Activated CD8-positive, alpha-beta memory T cell treated with anti-CD3 and anti-CD28 coated beads for 1 hour (primary cell): ENCODE results near the gene QTRT2.

ENCODE experiments used
- DNase-seq, 2 donors: peaks; one replicate each; pipeline ENCODE4 v3.0.0-alpha.2; 2020; ENCODE audit warnings: low read depth in 1 of 2; ENCODE audit errors: extremely low read depth in 1 of 2

Gene QTRT2

DNA sequence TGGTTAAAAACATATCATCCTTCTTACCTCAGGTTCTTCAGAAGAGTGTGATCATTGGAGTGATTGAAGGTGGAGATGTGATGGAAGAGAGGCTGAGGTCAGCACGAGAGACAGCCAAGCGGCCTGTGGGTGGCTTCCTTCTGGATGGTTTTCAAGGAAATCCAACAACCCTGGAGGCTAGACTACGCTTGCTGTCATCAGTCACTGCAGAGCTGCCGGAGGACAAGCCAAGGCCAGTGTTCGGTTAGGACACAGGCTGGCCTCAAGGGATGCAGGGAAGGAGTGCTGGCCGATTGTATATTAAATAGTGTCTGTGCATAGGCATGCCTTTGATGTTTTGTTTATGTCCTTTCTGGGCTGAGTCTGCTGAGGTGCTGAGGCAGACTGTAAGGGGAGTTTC is 20.2 kb downstream of the QTRT2 start:
- DNase-seq: no peak

DNA sequence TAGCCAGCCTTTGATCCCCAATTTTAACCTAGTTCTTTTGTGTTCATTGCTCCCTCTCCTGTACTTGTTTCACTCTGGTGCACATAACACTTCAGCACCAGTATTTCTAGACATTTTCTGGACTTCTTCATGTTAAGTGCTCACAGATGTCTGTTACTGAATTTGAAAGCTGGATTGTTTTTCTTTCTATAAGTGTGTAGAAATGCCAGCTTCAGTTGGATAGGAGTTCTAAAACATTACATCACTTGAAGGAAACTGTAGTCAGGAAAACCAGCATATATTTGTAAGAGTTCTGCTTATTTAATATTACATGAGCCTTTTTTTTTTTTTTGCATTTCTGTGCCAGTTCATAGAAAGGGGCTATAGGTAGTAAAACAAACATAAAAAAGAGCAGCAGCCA is 21.6 kb downstream of the QTRT2 start:
- DNase-seq: no peak

DNA sequence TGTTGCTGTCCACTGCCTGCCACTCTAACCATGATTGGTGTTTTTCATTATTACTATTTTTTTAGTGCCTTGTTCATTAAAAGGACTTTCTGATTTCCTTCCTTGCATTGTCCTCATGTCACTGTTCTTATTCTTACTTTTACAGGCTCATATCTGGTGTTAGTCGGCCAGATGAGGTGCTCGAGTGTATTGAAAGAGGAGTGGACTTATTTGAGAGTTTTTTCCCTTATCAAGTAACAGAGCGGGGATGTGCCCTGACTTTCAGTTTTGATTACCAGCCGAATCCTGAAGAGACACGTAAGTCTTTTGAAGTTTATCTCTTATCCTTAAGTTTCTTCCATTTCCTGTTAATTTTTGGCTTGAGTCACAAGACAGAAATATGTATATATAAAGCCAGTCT is 23.2 kb downstream of the QTRT2 start:
- DNase-seq: no peak

DNA sequence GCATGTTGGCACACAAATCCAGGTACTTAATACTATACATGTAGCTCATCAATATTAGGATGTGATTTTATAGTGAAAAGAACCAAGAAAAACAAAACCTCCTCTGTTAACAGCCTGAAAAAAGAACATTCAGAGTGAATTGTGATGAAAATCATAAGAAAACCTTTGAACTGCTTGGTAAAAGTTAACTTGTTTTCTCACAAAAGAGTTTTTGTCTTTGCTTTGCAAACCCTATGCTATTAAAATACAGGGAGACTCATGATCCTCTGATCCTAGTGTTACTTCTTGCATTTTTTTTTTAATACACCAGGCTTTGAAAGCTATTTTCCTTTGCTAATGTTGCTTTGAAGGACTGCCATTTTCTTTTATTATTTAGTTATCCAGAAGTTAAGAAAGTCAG is 23.7 kb downstream of the QTRT2 start:
- no peak for DNase-seq

DNA sequence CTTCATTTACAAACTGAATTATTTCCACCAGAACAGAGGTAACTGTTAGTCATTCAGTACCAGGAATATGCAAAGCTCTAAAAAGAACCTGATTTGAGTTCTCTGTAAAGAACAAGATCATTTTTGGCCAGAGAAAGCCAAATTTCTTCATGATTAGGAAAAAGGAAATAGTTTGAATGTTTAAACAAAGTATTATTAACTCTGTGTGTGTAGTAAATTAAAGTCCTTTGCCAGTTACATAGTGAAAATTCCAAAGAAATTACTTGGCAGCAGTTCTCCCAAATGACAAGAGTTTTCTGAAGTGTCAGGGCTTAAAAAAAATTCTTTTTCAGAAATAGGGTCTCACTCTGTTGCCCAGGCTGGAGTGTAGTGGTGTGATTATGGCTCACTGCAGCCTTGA is 24.5 kb downstream of the QTRT2 start:
- DNase-seq: no peak

DNA sequence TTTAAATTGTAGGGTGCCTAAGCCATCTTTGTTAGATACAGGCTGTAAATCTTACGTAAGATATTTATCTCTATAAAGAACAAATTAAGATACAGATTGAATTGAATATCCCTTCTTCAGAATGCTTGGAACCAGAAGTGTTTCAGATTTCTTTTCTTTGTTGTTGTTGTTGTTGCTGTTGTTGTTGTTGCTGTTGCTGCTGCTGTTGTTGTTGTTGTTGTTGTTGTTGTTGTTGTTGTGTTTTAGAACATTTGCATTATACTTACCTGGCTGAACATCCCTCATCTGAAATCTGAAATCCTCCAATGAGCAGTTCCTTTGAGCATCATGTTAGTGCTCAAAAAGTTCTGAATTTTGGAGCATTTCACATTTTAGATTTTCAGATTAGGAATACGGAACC is 26.6 kb downstream of the QTRT2 start:
- no peak for DNase-seq

DNA sequence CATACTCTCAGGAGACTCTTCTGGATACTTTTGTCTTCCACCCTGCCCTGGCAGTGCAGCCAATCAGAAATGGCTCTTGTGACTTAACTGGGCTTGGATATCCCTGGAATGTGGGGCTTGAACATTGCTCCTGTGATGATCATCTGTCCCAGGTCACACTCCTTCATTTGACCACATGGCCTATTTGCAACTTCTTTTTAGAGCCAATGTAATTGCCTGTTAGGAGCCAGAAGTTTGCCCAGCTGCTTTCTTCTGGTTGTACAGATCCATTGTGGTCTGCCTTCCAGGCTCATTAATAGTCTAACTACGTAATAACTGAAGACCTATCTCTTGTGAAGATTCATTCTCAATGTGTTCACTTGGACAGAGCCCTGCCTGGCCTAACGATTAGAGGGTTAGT is 29.8 kb downstream of the QTRT2 start:
- DNase-seq: no peak

DNA sequence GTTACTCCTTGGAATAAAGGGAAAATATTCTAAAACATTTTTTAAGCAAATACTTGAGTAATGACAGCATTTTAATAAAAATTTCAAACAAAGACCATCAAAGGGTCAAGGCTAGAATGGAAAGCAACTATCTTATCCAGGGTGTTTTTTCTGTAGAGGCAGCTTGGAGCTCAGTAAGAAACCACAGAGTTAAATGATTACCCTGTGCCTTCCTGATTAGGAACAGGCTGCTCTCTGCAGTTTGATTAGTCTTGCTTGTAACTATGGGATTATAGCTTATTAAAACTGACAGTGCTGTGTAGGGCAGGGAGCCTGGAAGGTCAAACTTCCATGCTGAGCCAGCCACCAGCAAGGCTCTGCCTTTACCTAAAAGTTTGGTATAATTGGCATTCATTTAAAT is 33.1 kb downstream of the QTRT2 start:
- no peak for DNase-seq

DNA sequence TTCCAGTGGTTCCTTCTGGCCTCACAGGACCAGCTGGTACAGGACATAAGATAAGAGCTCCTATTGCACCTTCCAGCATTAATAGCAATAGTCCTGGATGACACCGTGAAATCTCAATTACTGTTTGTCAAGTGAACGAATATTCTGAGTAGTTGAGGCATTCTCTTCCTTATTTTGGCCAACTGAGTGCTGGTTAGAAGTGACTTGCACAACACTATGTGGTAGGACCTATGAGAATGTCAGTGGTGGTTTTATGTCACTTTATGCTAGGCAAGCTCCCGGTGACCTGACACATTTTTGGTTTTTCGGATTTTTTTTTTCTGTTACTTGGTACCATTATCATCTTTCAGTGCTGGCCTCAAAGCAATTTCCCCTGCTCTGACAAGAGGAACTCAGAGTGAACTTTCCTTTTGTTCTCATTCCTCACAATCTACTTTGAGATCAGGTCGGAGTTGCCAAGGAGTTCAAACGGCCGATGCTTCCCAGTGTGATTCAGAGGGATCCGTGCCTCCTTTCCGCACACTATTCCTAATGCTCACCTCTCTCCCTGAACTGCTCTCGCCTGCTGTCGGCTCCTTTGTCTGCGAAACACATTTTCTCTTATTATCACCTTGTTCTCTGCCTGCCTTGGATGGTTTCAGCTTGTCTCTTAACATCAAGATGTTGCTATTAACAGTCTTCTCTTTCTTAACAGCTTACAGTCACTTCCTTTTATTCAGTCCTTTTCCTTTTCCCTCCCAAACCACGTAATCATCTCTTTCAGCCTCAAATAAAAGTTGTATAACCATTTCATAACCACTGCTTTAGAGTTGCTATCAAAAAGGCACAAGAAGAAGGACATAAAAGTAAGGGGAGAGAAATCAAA is 35.8 kb downstream of the QTRT2 start:
- no peak for DNase-seq

DNA sequence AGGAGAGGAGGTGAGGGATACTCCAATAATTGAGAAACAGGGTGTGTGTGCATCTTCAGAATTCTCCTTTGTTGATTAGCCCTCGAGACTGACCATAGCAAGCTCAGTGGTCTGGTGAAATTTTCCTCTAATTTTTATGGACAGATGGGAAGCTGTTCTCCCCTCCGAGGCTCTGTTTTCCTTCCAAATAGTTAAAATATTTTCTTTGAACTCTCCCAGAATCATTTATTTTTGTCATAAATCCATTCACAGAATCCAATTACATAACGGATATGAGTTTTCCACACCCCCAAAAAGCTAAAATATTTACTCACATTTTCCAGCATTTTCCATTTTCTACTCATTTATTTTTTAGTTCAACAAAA is 36.5 kb downstream of the QTRT2 start:
- no peak for DNase-seq

DNA sequence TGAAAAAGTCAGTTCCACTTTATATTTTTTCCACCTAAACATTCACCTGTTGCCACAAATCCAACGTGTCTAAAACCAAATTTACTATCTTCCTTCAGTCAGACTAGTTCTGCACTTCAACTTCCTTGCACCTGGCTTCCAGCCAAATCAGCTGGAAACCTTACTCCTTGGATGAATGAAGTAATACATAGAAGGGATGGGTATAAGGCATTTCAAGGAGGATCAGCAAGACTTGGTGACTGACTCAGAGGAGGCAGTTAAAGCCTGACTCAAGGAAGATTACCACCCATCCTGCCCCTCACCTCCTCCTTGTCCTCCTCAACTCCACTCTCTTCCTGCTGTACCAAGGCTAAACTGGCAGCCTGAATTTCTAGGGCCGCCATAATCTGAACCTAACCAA is 37.1 kb downstream of the QTRT2 start:
- DNase-seq: no peak

DNA sequence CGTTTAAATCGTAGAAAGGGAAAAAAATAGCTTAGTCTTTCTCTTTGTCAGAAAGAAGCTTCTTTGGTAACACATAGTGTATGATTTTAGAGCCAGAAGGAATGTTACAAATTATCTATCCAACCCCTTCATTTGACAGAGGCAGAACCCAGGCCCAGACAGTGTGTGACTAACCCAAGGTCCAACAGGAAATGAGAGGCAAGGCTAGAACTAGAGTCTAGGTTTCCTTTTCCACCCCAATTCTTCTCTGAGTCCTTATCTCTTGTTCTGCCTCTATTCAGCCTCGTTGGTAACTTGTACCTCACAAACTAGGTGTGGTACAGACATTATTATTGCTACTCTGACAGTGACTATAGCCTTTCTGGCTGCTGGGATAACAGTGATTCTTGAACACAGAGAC is 39.3 kb downstream of the QTRT2 start:
- no peak for DNase-seq

DNA sequence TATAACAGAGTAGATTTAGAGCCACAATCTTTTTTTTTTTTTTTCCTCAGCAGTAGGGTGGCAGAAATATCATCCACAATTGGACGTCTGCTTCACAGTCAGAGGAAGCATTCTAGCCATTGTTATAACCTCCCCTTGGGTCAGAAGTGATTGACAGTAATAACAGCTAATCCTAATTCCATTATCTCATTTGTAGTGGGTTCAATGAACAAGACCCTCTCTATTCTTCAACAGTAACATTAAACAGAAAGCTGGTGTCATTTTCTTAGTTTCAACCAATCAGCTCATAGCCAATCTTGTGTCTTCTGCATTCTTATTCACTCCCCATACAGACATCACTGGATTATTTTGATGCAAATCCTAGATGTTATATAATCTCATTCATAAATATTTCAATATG is 44.6 kb downstream of the QTRT2 start:
- no peak for DNase-seq

DNA sequence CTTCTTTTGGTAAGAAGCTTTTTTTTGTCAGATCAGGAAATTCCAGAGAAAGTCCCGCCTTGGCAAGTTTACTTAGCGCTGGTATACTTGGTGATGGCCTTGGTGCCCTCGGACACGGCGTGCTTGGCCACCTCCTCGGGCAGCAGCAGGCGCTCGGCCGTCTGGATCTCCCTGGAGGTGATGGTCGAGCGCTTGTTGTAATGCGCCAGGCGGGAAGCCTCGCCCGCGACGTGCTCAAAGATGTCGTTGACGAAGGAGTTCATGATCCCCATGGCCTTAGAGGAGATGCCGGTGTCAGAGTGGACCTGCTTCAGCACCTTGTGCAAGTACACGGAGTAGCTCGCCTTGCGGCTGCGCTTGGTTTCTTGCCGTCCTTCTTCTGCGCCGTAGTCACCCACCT is 46.6 kb downstream of the QTRT2 start:
- no peak for DNase-seq

DNA sequence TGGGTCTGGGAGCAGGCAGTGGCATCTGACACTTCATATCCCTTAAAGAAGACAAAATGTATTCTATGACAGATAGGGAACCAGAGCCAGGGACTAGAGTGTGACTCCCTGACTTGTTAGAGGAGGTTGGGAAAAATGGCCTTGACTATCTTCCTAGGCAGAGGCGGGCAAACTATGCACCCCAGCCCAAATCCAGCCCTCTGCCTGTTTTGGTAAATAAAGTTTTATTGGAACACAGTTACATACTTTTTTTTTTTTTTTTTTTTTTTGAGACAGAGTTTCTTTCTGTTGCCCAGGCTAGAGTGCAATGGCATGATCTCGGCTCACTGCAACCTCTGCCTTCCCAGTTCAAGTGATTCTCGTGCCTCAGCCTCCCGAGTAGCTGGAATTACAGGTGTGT is 47.3 kb downstream of the QTRT2 start:
- DNase-seq: no peak

DNA sequence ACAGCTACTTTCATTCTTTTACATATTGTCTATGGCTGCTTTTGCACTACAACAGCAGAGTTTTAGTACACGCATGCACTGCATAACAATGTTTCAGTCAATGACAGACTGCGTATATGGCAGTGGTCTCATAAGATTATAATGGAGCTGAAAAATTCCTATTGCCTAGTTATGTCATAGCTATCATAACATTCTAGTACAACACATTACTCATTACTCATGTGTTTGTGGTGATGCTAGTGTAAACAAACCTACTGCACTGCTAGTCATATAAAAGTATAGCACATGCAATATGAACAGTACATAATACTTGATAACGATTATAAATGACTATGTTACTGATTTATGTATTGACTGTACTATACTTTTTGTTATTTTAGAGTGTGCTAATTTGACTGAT is 47.9 kb downstream of the QTRT2 start:
- DNase-seq: no peak

DNA sequence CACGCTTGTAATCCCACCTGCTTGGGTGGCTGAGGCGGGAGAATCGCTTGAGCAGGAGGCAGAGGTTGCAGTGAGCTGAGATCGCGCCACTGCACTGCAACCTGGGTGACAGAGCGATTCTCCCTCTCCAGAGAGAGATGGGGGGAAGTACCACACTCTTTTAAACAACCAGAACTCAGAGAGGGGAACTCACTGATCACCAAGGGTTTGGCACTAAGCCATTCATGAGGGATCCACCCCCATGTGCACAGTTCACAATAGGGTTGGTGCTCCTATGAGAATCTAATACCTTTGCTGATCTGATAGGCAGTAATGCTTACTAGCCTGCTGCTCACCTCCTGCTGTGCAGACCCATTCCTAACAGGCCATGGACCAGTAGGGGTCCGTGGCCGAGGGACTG is 51.6 kb downstream of the QTRT2 start:
- DNase-seq: no peak

DNA sequence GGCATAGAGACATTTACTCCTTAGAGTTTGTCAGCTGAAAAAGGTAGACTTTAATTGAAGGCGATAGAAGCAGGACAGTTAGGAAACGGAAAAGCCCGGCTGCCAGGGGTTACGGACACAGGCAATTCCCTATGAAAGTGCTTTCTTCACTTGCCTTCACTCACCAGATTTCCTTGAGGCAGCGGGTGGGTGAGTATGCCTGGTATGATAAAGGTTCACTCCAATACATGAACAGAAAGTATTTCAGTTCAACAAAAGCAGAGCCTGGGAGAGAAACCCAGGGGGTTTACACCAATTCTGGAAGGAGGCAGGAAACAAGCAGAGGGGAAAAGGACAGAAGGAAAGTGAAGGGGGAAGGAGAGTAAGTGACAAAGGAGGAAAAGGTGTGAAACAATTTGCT is 53.9 kb downstream of the QTRT2 start:
- no peak for DNase-seq

DNA sequence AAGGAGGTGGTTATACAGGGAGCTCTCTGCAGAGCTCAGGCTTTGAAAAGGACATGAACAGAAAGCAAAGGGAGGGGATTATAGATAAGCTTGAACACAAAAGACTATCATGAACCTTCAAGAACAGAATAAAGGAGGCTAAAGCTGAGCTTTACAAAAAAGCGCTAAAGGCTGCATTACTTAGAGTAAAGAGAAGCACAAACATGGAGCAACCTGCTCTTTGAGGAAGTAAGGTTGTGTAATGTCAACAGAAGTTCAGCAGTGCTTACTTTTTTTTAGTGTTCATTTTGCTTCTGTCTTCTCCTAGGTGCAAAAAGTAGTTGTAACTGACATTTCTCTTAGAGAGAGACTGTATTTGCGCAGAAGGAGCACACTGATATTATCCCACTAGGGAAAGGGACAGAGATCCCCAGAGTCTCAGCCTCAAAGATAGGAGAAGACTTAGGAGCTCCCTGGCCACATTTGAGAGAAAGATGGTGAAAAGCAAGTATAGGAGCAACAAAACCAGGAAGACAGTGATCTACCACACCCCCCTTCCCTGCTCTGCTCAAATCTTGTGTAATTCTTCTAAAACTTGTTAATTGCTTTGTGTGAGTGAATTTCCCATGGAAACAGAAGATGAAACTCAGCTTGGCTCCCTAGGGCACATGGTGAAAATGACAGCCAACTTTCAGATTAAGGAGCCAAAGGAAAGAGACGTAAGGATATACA is 54.7 kb downstream of the QTRT2 start:
- no peak for DNase-seq

DNA sequence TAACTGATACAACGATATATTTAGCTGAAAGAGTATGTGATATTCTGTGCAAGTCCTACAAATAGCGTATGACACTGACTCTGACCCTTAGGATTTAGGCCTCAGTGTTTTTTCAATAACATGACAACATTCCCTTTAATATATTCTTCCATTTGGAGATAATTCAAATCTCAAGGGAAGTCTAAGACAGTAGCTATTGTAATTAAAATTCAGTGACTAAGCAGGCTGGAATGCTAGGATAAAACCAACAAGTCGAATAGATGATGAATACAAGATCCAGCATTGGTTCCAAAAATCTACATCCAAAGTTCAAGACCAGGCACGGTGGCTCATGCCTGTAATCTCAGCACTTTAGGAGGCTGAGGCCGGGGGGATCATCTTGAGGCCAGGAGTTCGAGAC is 56.2 kb downstream of the QTRT2 start:
- no peak for DNase-seq

DNA sequence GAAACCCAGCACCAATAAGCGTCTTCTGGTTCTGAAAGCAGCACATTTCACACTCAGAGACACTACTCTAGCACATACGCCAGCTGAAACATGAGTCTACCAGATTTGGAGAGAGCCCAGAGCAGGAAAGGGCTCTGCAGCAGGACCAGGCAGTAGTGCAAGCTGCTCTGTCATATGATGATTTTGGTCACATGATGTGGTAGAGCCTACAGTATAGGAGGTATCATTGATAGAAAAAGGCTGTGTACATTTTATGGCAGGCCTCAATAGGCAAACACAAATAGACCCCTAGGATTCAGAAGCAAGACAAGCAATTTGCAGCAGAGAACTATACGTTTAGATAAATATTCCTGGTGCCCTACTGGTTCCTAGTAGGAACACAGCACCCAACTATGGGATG is 58.2 kb downstream of the QTRT2 start:
- DNase-seq: no peak

DNA sequence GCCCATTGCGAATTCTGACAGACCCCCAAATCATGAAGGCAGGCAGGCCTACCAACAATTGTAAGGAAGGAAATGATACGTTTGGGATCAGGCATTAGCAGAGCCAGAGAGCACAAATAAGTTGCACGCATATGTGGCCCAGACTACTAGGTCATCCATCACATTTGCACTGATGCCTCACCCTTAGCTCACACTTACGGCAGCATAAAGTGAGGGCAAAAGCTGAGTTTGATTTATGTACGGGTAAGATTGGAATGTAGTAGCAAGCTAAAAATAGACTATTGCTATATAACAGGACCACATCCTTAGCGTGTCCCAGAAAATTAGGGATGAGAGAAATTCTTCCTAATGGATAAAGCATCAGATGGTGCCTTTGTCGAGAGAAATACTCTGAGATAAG is 58.6 kb downstream of the QTRT2 start:
- no peak for DNase-seq

DNA sequence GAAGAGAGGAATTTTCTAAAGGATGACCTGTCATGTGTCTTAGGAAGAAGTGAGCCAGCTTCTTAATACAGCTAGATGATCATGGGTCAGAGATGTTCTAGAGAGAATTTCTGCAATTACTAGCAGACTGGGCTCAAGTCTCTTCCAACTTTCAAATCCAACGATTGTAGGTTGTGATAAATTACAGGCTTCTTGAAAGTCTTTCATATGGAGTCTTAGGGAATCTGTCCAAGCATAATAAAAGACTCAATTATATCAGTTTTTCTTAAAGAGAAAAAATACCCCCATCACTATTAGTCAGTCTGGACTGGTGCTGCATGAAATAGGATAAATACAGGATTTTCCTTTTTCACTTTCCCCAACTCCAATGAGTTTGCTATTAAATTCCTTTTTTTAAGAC is 63.2 kb downstream of the QTRT2 start:
- DNase-seq: no peak
